HG03469 (cell line): Measurements from ENCODE around the gene ZC3H10.

ENCODE experiments used
- ATAC-seq: cut with Tn5 transposase; IDR thresholded peaks from one replicate; pipeline ENCODE4 v1.9.1; 2021; ENCODE audit warnings: mild to moderate bottlenecking, moderate library complexity, moderate number of reproducible peaks; ENCODE audit not compliant: unreplicated experiment

The ZC3H10 gene

GRCh38 chr12:56127485-56127887 lies 9.4 kb downstream of the ZC3H10 start:
- ATAC-seq, result no peak

GRCh38 chr12:56127888-56128669 lies 10.0 kb downstream of the ZC3H10 start, which contains the start of gene ESYT1:
TSS of gene ESYT1 (plus strand) at chr12:56128267. CDS start at chr12:56128320, 53 bp downstream.
- ATAC-seq, result peak; percentile 83

GRCh38 chr12:56128670-56129205 lies 10.7 kb downstream of the ZC3H10 start:
- no peak for ATAC-seq

DNA sequence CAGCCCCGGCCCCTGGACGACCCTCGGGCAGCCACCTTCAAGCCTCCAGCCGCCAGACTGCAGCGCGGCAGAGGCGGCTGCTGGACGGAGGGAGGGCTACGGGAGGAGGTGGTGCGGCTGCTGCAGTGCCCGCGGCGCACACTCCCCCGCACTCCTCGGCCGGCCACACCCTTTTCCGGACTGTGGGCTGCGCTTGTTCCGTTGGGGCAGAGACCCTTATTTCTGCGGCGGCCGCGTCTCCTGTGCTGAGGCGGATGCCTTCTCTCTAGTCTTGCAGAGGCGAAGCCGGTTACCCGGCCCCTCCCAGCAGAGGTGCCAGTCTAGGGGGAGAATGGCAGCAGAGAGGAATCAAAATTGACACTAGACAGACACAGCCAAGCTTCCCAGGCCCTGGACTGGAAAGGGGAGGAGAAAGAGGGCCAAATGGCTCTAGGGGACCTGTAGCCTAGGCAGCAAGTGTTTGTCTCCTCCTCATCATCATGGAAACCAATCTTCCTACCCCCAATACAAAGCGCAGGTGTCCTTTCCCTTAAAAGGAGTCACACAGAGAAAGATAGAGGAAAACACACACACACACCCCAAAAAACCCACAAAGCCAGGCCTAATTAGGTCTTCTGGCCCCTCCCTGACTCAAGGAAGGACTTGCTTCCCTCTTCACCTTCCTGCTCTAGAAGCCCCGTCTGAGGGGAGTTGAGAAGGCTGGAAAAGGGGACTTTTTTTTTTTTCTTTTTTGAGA lies 11.3 kb downstream of the ZC3H10 start:
- no peak for ATAC-seq

GRCh38 chr12:56129942-56130495 lies 12.0 kb downstream of the ZC3H10 start:
- no peak for ATAC-seq

DNA sequence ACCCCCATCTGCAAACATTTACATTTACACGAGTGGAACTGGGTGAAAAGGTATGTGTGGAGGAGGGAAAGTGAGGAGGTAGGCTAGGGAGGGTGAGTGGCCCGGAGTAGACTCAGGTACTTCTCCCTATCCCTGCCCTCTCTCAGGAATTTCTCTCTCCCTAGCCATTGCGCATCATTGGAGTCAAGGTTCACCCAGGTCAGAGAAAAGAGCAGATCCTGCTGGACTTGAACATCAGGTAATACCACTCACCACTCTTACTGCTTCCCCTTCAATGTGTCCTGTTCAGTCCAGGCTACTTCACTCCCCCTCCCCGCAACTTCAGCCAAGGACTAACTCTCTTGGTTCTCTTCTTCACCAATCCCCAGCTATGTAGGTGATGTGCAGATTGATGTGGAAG lies 12.8 kb downstream of the ZC3H10 start:
- ATAC-seq, result no peak

- ATAC-seq, result no peak
These were observed 16.8 kb downstream of the ZC3H10 start for GRCh38 chr12:56134897-56135296.

DNA sequence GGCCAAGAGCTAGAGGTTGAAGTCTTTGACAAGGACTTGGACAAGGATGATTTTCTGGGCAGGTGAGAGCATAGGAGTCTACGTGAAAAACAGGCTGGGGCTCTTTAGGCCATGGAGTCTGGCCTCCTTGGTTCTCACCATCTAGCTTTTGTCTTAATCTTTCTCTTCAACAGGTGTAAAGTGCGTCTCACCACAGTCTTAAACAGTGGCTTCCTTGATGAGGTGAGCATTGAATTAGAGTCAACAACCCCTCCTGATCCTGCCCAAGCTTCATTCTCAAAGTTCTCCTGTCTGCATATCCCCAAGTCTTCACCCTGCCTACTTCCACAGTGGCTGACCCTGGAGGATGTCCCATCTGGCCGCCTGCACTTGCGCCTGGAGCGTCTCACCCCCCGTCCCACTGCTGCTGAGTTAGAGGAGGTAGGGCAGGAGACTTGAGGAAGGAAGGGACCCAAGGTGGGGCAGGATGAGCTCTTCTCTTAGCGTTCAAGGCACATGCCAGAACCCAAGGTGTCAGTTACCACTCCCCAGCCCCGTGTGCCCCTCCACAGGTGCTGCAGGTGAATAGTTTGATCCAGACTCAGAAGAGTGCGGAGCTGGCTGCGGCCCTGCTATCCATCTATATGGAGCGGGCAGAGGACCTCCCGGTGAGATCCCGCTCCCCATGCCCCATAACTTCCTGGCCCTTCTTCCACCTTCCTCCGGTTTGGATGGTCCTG lies 19.9 kb downstream of the ZC3H10 start:
- ATAC-seq, result no peak

DNA sequence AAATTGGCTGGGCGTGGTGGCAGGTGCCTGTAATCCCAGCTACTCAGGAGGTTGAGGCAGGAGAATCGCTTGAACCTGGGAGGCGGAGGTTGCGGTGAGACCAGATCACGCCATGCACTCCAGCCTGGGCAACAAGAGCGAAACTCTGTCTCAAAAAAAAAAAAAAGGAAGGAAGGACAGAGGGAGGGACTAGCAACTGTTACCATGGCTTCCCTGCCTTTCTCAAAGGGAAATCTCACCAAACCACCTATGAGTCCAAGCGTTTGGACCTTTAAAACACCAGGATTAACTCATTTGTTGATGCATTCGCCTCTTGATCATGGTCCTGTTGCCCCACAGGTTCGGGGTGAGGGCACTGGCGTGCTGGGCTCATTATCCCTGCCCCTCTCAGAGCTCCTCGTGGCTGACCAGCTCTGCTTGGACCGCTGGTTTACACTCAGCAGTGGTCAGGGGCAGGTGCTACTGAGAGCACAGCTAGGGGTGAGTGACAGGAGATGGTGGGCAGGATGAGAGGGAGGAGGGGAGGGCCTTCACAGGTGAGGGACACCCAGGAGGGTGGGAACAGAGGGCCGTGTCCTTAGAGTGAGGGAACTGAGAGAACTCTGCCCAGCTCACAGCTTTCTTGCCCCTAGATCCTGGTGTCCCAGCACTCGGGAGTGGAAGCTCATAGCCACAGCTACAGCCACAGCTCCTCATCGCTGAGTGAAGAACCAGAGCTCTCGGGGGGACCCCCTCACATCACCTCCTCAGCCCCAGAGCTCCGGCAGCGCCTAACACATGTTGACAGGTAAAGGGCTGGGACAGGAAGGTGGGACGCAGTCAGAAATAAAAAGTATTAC lies 24.1 kb downstream of the ZC3H10 start:
- ATAC-seq, result no peak

DNA sequence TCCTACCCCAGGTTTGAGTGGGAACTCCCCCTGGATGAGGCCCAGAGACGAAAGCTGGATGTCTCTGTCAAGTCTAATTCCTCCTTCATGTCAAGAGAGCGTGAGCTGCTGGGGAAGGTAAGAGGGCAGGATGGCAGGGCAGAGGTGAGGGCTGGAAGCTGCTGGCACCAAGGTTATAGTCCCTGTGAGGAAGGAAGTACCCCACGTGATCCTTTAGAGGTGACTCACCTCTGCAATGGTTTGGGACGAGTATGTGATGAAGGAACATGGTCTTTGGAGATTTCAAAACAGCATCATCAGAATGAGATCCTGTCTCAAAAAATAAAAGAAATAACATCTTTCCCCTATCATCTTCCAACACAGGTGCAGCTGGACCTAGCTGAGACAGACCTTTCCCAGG lies 25.2 kb downstream of the ZC3H10 start:
- no peak for ATAC-seq

GRCh38 chr12:56143870-56144269 lies 25.8 kb downstream of the ZC3H10 start:
- ATAC-seq, result no peak

GRCh38 chr12:56145217-56145616 lies 27.2 kb downstream of the ZC3H10 start:
- no peak for ATAC-seq

DNA sequence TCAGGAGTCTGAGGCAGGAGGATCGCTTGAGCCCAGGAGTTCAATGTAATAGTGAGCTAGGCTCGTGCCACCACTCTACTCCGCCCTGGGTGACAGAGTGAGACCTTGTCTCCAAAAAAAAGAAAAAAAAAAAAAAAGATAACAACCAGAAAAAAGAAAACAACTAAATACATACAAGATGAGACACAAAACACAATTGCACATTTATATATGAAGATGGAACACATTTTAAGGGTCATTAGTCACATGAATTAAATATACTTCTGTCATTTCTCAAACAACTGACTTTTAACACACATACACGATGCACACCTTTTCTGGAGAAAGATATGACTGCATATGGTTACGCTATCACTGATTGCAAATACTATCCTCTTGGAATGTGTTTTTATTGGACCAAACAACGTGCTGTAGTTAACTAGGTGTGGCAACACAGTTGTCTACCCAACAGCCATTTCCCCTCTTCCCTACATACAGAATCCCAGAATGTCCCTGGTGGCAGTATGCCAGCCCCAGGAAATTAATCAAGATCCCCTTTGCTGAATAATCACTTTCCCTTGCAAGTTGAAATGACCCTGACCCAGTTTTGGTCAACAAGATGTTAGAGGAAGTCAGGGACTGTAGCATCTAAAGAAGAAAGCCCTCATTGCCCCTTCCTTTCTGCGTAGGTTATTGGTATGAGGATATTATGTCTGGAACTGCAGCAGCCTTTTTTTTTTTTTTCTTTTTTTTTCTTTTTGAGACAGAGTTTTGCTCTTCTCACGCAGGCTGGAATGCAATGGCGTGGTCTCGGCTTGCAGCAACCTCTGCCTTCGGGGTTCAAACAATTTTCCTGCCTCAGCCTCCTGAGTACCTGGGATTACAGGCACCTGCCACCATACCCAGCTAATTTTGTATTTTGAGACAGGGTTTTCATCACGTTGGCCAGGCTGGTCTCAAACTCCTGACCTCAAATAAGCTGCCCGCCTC lies 28.7 kb downstream of the ZC3H10 start:
- no peak for ATAC-seq

DNA sequence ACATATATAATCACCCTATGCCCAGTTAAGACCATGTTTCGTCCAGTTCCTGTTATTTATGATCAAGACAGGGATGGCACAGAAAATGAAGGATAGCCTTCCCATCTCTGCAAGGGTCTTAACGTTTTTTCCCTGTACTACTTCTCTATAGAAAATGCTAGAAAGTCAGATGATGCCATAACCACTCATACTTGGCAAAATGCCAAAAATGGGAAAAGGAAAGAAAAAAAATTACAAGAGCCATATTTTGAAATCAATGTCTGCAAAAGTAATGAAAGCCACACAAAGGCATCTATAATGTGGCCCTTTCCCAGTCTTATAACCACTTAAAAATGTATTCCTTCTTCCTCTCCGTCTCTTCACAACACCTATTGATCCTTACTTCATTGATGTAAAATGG lies 32.5 kb downstream of the ZC3H10 start:
- ATAC-seq, result no peak

DNA sequence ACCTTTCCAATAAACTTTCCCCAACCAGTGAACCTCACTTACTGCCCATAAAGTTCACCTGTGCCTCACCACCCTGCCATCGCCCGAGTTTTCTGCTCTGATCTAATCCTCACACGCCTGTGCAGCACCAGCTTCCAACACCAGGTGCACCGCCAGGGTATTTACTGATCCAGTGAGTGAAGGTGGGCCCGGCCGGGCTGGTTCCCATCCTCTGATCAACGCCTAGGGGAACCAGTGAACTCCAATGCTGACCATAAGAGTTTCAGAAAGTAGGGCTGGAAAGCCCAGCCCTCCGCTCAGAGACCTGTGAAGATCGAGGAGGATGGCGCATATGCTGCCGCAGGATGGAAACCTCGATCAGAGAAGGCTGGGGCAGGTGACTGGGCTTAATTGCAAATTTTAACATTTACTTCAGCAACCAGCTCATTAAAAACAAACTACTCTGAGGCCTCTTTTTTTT lies 33.6 kb downstream of the ZC3H10 start:
- no peak for ATAC-seq

DNA sequence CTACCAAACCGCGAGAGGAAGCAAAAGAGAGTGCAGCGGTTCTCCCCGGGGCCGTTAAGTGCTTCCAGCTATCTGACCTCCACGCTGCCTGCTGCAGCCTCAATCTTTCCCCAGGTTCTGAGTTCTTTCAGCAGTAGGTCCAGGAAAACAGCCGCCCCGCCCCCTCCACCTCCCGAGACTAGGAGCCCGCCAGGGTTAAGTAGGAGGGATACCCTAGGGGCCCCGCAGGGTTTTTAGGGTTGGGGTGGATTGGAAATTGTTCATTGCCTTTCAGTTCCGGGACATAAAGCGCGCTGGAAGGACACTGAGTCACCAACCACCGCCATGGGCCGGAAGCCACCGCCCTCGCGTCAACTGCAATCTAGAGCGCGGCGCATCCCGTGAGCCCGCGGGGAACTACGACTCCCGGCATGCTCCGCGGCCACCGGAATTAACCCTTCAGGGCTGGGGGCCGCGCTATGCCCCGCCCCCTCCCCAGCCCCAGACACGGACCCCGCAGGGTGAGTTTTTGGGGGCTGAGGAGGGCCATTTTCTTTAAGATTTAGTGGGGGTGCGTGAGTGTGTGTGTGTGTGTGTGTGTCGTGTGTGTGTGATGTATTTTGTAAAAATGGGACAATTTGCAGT lies 34.2 kb downstream of the ZC3H10 start, which contains the start of gene MYL6B:
TSS of gene MYL6B (plus strand) at position 456 of the 624 bp plus-strand sequence. CDS start 1,332 bp downstream, outside the sequence.
- peak; percentile 73 for ATAC-seq

DNA sequence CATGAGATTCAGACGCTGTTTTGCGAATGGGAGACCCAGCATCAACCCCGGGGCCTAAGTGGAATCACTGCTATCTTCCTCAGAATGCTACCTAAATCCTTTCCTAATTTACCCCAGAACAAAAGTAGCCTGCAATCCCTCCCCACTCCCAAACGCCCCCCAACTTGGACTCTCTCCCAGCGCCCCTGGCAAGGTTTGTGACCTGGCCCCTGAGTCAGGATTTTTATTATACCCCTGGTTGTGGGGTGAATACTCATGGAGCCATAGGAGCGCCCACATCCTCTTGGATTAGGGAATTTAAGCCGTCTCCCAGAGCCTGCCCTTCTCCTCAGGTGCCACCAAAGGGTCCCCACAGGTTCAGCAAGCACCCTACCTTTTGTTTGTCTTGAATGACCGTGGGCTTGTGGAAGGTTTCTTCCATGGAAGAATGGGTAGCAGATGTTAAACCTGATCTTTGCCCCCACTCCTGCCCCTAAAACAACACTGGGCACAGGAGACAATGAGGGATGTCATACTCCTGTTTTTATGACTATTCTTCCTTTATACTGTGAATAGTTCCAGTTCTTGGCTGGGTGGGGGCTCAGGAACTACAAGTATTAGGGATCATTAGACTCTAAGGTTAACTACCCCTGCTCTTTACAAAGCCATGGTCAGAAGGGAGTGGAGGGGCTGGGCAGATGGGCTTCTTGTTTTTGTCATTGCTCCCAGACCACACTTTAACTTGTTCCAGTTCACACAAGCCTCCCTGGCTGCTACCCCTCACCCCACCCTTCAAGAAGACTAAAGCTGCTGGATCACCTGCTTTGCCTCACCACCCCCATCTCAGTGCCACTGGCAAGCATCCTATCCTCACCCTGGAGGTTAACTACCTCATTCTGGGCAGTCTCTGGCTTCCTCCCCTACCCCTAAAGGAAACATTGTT lies 35.0 kb downstream of the ZC3H10 start:
- no peak for ATAC-seq
